Measurements from ENCODE around the gene CACNA2D2.

CACNA2D2 gene

GRCh38 chr3:50430950-50431435 lies 72.4 kb downstream of the CACNA2D2 start:
- DNase-seq = no peak

GRCh38 chr3:50430191-50430590 lies 73.2 kb downstream of the CACNA2D2 start:
- no peak for DNase-seq

DNA sequence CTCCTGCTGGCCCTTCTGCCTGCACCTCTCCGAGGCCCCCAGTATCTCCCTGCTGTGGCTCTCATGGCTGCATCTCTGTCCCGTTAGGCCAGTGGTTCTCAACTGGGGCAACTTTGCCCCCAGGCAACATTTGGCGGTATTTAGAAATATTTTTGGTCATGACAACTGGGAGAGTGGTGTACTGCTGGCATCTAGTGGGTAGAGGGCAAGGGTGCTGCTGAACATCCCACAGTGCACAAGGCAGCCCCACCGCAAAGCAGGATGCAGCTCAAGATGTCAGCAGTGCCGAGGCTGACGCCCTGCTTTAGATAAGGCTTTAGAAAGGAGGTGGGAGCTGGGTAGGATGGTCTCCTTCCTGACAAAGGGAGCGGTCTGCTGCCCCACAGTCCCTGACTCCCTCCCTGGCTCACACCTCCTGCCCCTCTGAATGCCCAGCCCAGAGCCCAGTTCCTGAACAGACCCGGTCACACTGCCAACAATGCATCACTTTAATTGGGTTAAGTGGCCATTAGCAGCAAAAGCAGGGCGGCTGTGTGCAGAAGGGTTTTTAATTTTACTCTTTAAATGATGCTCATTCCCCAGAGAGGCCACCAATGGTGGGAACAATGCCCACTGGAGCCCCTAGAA lies 75.3 kb downstream of the CACNA2D2 start:
- peak in 4 of 56 donors; percentile 11 to 35 (median 12) for DNase-seq

DNA sequence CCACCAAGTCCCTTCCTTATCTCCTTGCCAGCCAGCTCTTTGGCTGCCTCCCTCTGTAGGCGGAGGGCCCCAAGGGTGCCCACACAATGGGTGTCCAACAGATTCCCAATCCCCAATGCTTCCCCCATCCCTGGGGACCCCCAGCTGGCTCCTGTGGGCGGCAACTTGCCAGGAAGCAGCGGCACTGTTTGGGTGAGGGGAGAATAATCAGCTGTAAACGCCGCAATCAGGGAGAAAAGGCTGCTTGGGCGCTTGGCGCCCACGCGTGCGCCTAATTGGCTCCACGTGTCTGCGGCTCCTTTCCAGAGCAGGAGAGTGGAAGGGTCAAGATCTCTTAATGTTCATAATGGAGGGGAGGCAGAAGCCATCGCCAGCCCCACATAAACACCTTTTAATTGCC lies 76.2 kb downstream of the CACNA2D2 start:
- DNase-seq = no peak

DNA sequence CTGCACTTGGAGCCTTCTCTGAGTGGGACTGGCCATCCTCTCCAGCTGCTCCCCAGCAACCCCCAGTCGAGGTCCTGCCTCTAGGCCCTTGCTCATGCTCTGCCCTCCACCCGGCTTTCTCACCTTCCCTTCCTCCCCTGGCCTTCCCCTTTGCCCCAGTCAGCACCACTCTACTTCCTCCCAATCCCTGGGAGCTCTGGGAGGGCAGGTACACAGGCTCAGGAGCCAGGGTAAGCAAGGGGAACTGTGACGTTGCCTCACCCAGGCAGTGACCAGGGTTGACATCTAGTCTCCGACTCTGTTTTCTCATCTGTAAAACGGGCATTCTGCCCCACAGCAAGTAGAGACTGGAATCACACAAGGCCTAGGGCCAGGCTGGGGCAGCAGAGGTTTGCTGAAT lies 77.5 kb downstream of the CACNA2D2 start:
- DNase-seq = no peak

GRCh38 chr3:50423543-50423942 lies 79.9 kb downstream of the CACNA2D2 start:
- peak in 18 of 56 donors; percentile 2 to 47 (median 21) for DNase-seq

- no peak for DNase-seq
Measured at GRCh38 chr3:50422153-50422552, 81.3 kb downstream of the CACNA2D2 start.

DNA sequence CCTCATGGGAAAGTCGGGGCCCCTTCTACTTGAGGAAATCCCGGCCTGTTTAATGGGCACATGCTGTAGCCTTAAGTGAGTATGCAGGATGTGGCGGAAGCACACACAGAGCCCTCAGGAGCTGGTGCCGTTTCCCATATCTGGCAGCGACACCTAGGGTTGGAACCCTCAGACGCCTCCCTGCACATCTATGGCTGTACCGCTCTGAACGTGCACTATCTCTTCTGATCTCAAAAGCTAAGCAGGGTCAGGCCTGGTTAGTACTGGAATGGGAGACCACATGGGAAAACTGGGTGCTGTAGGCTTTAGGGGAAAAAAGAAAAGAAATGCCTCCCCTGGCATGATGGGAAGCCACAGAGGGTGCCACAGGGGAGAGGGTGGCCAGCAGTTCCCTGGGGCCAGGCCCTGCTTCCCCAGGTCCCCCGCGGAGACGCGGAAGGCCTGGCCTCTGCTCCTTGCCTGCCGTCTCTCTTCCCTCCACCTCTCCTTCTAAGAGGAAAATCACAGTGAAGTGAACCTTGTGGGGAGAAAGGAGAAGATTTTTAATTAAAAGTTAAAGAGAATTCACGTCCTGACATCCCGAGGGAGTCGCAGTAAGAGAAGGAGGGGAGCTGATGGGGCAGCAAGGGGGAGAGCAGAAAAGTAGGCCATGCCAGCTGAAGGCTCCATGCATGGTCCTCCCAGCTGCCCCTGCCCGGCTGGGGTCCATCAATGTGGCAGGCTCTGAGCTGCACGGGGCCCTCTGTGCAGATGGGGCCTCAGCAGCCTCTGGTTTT lies 83.7 kb downstream of the CACNA2D2 start:
- DNase-seq = no peak

- DNase-seq = no peak
Measured at GRCh38 chr3:50418850-50419249, 84.6 kb downstream of the CACNA2D2 start.

DNA sequence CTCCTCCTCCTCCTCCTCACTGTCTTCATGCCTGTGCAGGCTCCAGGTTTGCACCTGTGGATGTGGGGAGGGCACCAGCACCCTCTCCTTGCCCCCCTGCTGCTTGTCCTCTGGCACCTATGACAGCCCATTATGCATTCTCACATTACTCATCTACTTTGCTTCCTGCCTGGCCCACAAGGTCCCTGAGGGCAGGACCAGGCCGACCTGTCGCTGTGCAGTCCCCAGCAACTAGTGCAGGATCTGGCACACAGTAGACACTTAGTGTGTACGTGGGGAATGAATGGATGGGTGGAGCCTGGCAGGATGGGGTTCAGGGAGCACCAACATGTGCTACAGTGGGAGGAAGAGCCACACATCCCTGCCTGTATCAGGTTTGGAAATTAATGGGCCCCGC lies 85.8 kb downstream of the CACNA2D2 start:
- no peak for DNase-seq

DNA sequence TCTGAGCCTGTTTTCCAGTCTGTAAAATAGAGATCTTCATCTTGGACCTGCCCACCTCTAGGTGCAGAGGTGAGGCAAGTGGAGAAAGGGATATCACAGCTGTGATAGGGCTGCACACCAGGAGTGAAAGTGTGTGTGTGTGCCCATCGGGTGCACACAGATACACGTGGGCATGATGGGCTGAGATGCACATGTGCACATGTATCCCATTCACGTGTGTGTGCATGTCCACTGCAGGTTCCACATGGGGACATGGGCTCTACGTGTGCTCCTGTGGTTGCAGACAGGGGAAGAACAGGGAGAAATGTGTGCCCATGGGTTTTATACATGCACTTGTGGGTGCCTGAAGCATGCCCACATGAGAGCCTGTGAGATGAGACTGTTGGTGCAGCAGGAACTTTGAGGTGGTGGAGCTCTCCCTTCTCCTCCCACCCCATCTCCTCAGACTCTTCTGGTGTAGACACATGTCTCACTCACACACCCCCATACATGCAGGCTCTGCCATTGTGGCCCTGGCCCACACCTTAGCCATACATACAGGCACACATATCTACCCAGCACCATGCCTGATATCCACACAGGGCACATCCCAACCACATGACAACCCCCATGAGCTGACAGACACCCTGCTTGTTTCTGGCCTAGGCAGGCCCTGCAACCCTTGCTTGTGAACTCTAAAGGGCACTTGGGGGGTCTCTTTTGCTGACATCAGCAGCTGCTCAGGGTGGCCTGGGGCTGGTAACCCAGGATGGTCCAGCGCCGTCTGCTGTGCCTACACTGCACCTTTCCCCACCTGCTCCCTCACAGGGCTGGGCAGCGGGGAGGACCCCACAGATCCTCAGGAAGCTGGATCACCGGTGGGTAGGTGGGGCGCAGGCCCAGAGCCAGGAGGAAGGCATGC lies 86.4 kb downstream of the CACNA2D2 start:
- DNase-seq = no peak

- no peak for DNase-seq
Measured at GRCh38 chr3:50415816-50416215, 87.6 kb downstream of the CACNA2D2 start.

- no peak for DNase-seq
Measured at GRCh38 chr3:50415061-50415460, 88.4 kb downstream of the CACNA2D2 start.

- no peak for DNase-seq
Measured at GRCh38 chr3:50414616-50415015, 88.8 kb downstream of the CACNA2D2 start.

DNA sequence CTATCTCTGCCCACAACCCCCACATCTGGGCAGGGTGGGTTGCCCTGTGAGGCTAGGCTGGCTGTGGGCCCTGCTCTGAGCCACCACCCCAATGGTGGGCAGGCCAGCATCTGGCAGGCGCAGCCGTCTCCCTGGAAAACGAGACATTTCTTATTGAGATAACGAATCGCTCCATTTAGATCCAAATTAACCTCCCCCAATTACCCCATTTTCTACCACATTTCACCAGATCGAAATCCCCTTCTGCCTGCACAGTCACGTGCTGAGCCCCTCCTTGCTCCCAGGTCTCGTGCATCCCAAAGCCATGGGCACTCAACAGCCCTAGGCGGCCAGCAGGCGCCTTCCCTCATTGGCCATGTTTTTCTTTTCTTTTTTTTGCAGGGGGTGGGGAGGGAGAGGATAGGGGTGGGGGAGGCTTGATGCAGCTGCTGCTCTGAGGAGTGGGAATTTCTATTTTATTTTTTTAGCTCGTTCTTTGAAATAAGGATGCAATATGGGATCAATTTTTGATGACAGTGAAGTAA lies 91.1 kb downstream of the CACNA2D2 start:
- DNase-seq = no peak

GRCh38 chr3:50411229-50411628 lies 92.2 kb downstream of the CACNA2D2 start:
- no peak for DNase-seq

GRCh38 chr3:50410608-50411139 lies 92.8 kb downstream of the CACNA2D2 start:
- DNase-seq = no peak

DNA sequence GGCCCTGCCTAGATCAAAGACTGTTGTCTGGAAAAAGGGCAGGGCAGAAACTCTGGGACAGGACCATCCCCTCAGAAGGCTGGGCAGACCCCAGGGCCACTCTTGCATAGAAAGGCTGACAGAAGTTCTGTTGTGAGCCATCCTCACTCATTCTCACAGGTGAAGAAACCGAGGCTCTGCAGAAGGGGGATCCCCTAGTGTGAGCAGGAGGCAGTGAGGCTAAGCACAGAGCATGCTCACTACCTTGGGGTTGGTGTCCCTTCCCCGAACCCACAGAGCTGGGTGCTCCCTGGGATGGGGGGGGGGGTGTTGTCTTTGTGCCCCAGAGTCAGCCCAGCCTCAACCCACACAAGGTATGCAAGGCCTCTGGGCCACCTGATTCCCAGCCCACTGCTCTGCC lies 93.2 kb downstream of the CACNA2D2 start:
- no peak for DNase-seq

DNA sequence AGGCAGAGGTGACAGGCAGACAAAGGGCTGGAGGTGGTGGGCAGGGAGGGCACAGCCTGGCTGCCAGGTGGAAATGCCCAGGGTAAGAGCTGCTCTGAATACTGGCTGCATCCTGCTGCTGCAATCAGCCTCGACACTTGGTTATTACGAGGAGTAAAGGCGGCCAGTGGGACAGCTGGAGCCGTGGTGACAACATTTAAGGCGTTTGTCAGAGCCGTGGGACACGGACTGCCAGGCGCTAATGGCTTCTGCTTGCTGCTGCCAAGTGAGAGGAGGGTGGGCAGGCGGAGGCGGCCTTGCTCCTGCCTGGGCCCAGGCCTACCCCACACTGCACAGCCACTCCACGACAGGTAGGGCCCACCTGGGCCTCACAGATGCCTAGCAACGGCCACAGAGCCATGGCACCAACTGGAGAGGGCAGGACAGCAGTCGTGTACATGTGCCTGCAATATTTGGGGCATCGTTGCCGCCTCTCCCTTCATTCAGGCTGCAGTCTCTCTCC lies 94.9 kb downstream of the CACNA2D2 start:
- no peak for DNase-seq

- DNase-seq = no peak
Measured at GRCh38 chr3:50406487-50406886, 96.9 kb downstream of the CACNA2D2 start.

DNA sequence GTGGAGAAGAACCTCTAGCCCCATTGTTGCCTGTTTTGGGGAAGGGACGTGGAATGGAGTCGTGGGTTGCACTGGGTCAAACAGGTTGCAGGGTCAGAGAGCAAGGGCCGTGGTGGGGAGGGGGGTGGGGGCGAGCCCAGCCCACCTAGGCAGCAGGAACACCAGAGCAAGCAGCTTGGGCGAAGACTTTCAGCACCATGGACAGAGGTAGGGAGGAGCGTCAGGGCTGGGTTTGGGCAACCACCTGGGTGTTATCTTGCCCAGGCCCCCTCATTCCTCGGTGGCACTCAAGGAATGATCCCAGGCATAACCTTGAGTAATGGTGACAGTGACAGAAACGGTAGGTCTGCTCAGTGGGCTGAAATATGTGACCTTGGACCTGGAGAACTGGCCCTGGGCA lies 98.2 kb downstream of the CACNA2D2 start:
- no peak for DNase-seq
